HL-60/S4 treated with phorbol 12-myristate 13-acetate at 8.2 ng/mL for 4 days and 3 days (cell line): ENCODE measurements around the gene AUNIP.

ENCODE experiments used
- in situ Hi-C: fragments of 300-500 bp; cut with MboI; formaldehyde crosslinking; loops from 2 replicates; pipeline ENCODE4 v1.15.0; 2022; ENCODE audit warnings: low sequenced_read_pairs

Gene AUNIP

DNA sequence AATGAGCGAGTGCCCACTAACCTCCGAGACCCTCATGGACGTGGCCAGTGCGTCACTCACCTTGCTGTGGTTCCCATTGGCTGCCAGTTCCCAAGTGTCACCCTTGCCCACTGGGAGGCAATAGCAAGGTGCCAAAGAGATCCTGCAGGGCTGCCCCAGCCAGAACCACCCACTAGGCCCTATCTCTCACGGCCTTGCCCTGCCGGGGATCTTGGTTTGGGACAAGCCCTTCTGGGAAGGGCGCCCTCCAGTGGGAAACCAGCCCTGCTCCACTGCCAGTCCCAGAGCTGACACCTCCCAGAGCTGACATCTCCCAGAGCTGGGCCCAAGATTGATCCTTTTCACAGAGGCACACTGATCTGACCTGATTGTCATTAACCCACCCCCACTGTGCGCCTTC, 61.3 kb downstream of the AUNIP start:
- in situ Hi-C loops: no loop called here

- in situ Hi-C loops: no loop called here
Observed at GRCh38 chr1:25796811-25797458, 62.3 kb downstream of the AUNIP start.

DNA sequence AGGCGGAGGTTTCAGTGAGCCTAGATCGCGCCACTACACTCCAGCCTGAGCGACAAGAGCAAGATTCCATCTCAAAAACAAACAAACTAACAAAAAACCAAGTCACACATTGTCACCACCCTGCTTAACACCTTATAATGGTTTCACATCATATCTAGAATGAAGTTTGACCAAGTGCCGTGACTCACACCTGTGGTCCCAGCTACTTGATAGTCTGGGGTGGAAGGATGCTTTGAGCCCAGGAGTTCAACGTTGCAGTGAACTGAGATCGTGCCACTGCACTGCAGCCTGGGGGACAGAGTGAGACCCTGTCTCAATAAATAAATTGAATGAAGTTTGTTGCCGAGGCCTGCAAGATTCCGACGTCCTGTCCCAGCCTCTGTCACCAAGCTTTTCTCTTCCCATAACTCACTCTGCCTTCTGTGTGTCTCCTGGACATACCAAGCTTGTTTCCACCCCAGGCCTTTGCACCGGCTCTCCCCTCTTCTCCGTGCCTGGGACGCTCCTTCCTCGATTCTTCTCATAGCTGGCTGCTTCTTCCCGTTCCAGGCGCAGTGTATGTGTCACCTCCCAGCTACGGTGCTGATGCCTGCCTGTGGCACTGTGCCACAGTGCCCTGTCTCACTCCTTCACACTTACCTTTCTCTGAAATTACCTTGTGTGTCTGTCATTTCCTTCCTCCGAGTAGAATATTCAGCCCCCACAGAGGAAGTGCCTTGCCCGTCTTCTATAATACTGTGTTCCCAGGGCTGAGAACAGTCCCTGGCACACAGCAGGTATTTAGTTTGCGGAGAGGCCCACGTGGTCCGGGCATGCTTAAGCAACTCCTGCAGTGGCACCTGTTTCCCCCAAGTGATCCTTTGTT, 63.1 kb downstream of the AUNIP start:
- in situ Hi-C loops: no loop called here

- in situ Hi-C loops: no loop called here
Observed at GRCh38 chr1:25795211-25795610, 64.0 kb downstream of the AUNIP start.

GRCh38 chr1:25794325-25794724, 64.9 kb downstream of the AUNIP start:
- in situ Hi-C loops: no loop called here

- in situ Hi-C loops: no loop called here
Observed at GRCh38 chr1:25793585-25794170, 65.6 kb downstream of the AUNIP start.

- in situ Hi-C loops: no loop called here
Observed at GRCh38 chr1:25792115-25792514, 67.1 kb downstream of the AUNIP start.

GRCh38 chr1:25790472-25790871, 68.8 kb downstream of the AUNIP start:
- in situ Hi-C loops: no loop called here

DNA sequence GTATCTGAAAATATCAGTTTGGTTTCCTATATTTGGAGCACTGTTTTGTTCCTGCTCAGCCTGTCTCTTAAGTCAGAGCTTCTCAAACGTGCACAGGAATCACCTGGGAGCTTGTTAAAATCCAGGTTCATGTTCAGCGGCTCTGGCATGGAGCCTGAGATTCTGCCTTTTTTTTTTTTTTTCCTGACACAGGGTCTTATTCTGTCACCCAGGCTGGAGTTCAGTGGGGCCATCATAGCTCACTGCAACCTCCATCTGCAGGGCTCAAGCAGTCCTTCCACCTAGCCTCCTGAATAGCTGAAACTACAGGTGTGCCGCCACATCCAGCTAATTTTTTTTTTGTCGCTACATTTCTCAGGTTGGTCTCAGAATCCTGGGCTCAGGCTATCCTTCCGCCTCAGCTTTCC, 71.5 kb downstream of the AUNIP start:
- in situ Hi-C loops: no loop called here

DNA sequence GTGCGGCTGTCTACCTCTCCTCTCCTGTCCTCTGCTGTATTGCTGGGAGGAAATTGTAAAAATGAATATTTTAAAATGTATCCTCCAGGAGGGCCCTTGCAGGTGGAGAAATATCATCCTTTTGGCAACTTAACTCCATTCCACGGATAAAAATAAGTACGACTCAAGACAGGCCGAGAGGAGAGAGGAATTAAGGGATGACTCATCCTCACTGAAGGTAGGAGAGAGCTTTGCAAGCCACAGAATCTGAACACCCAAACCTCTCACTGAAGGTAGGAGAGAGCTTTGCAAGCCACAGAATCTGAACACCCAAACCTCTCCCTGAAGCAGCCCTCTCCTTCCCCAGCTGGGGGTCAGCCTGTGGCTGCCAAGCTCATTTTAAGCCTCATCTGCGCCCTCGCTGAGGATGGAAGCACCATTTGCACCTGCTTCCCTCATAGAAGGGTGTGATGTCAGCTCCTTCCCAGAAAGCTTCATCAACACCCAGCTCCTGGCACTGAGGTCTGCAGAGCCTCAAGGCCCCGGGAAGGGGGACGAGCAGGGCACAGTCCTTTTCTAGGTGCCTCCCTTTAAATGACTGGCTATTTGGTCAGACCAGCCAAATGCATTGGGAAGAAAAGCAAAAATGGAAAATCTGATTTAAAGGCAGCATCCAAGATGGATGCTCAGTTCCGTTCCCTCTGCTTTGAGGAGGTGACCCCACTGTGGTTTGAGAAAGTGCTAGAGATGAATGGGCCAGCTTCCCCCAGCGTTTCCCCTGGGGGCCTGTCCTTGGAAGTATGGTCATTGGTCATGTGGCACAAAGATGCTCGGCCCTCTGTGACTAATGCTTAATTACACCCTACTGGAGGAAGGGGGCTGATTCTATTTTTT, 72.1 kb downstream of the AUNIP start:
- in situ Hi-C loops: no loop called here

DNA sequence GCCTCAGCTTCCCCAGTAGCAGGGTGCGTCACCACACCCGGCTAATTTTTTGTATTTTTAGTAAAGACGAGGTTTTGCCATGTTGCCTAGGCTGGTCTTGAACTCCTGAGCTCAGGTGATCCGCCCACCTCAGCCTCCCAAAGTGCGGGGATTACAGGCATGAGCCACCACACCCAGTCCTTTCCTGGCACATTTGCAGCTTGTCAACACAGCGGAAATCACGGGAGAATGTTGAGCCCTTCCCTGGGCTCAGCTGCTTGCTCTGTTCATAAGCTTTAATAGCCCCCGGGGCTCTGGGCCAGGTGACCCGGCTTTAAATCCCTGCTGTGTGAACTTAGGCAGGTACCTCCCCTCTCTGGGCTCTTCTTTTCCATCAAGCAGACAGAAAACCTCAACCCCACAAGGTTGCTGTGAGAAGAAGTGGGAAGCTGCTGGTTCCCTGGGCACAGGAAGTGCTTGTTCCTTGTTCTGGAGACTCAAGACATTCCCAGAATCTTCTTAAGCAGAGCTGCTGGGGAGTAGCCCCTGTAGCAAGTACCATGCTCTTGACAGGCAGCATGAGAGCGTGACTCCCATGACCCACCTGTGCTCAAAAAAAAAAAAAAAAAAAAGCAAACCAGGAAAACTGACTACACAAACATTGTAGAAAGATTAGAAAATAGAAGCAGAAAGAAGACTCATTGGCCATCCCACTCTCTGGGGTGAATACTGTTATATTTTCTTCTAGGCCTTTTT, 73.8 kb downstream of the AUNIP start:
- in situ Hi-C loops: no loop called here

DNA sequence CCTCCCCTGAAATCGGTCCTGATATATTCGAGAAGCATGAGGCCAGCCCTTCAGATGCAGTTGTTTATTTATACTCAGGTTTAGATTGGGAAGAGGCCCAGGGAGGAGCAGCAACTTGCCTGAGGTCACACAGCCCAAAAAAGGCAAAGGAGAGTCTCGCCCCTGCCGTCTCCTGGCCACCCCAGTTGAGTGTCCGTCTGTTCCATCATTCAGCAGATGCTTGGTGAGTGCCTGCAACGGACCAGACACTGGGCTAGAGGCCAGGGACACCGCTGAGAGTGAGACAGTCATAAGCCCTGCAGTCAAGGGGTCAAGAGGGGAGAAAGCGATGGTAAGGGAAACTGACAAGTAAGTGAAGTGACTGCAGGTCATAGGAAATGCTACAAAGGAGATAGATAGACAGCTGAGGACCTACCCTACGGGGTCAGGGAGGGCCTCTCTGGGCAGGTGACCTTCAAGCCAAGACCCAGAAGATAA, 74.6 kb downstream of the AUNIP start:
- in situ Hi-C loops: no loop called here
